Measurements from ENCODE around the gene NXNL1. TPM values are rescaled to one million over a fixed set of nuclear protein-coding genes. Genes with fewer than 3 reads are reported as not detected.

NXNL1 gene
- total and polyA plus RNA-seq, 9 of the 15 experiments (the other 6 are each of a cell fraction or from before 2014, with no cell fraction given), result not detected

- no peak for TF ChIP-seq RFX5 (IDR thresholded peaks at IDR 0.05; ENCODE audit: low read depth, low read length)
- no peak for TF ChIP-seq GMEB1 (CRISPR knock-in tag; IDR thresholded peaks at IDR 0.05)
- TF ChIP-seq EHMT2 (IDR thresholded peaks at IDR 0.05), result 0 out of 2 replicates have a peak, but pooled peaks have one; percentile 41
- TF ChIP-seq TCF3 (CRISPR knock-in tag; IDR thresholded peaks at IDR 0.05), result no peak
- no peak for TF ChIP-seq DMBX1 (CRISPR knock-in tag; IDR thresholded peaks at IDR 0.05; ENCODE audit: borderline replicate concordance)
- TF ChIP-seq NR2C1 (IDR thresholded peaks at IDR 0.05), result no peak
- TF ChIP-seq NR2C1 (tag; IDR thresholded peaks at IDR 0.05), result no peak
- no peak for TF ChIP-seq TEAD4 (IDR thresholded peaks at IDR 0.05; ENCODE audit: low read length)
- no peak for TF ChIP-seq TEAD4 (CRISPR knock-in tag; IDR thresholded peaks at IDR 0.05; ENCODE audit: borderline replicate concordance)
- no peak for TF ChIP-seq ZZZ3 (IDR thresholded peaks at IDR 0.05)
- no peak for TF ChIP-seq ZNF3 (CRISPR knock-in tag; IDR thresholded peaks at IDR 0.05)
- TF ChIP-seq ZNF449 (CRISPR knock-in tag; IDR thresholded peaks at IDR 0.05), result no peak
- no peak for TF ChIP-seq DDX20 (tag; IDR thresholded peaks at IDR 0.05; ENCODE audit: low read depth)
- no peak for TF ChIP-seq JUND (IDR thresholded peaks at IDR 0.05; ENCODE audit: borderline replicate concordance, low read depth, low read length)
- no peak for TF ChIP-seq JUND (tag; IDR thresholded peaks at IDR 0.05; ENCODE audit: borderline replicate concordance, low read depth, low read length)
- no peak for TF ChIP-seq FOXJ3 (CRISPR knock-in tag; IDR thresholded peaks at IDR 0.05)
- TF ChIP-seq SMAD1 (IDR thresholded peaks at IDR 0.05; ENCODE audit: low read depth, low read length, partially characterized antibody), result no peak
- TF ChIP-seq ARID2 (IDR thresholded peaks at IDR 0.05), result 0 out of 2 replicates have a peak, but pooled peaks have one; percentile 13
- no peak for TF ChIP-seq MCM2 (IDR thresholded peaks at IDR 0.05; ENCODE audit: low read depth)
- TF ChIP-seq SREBF2 (CRISPR knock-in tag; IDR thresholded peaks at IDR 0.05), result no peak
- TF ChIP-seq GABPB2 (CRISPR knock-in tag; conservative IDR thresholded peaks at IDR 0.05), result no peak
- TF ChIP-seq LCOR (CRISPR knock-in tag; IDR thresholded peaks at IDR 0.05), result no peak
- no peak for TF ChIP-seq CBFA2T2 (conservative IDR thresholded peaks at IDR 0.05)
- no peak for TF ChIP-seq ZNF280B (CRISPR knock-in tag; IDR thresholded peaks at IDR 0.05)
- TF ChIP-seq RAD21 (CRISPR knock-in tag; conservative IDR thresholded peaks at IDR 0.05 in 1 of 2, IDR thresholded peaks at IDR 0.05 in 1 of 2), result no peak
- TF ChIP-seq ETV1 (tag; conservative IDR thresholded peaks at IDR 0.05; ENCODE audit: low read depth), result no peak
Observed at GRCh38 chr19:17467471-17468301, 7.0 kb upstream of the NXNL1 start (continued).
